HepG2 (cell line): ENCODE measurements around the gene PHACTR1. TPM values are rescaled to one million over a fixed set of nuclear protein-coding genes. Genes with fewer than 3 reads are reported as not detected.

Source experiments
- ATAC-seq: fragments of 200-7000 bp; cut with Tn5 transposase; 3 replicates; pipeline ENCODE4 v1.9.1; 2020; ENCODE audit warnings: mild to moderate bottlenecking, moderate library complexity
- BruUV-seq: library from RNA; stranded (reverse); fragments of 400-500 nt; replicated peaks from 2 replicates; lab custom pipeline; 2021; lab: Mats Ljungman, UMichigan
- CTCF ChIA-PET: fragments of 300-600 bp; formaldehyde crosslinking; extraction: SDS; loops from one replicate; lab custom pipeline; 2021; ENCODE audit warnings: low total read pairs, inconsistent platforms, low intra/inter-chr PET ratio; lab: Yijun Ruan, JAX
- POLR2A ChIA-PET: fragments of 350-600 bp; sonication (Branson Sonifier 250); formaldehyde crosslinking; loops from one replicate; lab custom pipeline; 2020; ENCODE audit warnings: antibody characterized with exemption, inconsistent platforms; lab: Yijun Ruan, JAX
- DNase-seq: peaks from one replicate; pipeline ENCODE4 v3.0.0-alpha.2; 2015; ENCODE audit warnings: low spot score
- FAIRE-seq: peaks from 3 replicates; lab custom pipeline; 2011; peaks lifted over from hg19 to GRCh38; lab: Jason Lieb, UNC
- H2AFZ ChIP-seq: one replicate; pipeline ENCODE4 v1.6.1; 2011; ENCODE audit warnings: low read length, inconsistent platforms
- H3K27ac ChIP-seq: fragments of 300-600 bp; 3 replicates; pipeline ENCODE4 v1.8.0; 2011; ENCODE audit warnings: mixed run types, mild to moderate bottlenecking, mixed read lengths, low read length, inconsistent platforms; ENCODE audit not compliant: insufficient read depth; ENCODE audit errors: extremely low read length
- H3K27me3 ChIP-seq, 2 experiments: fragments of 200-600 bp in 1 of 2; 2 replicates in 1 of 2; 3 replicates in 1 of 2; pipeline versions ENCODE4 v1.6.0 to v1.8.0; 2011; ENCODE audit warnings: low read length in 2 of 2, mild to moderate bottlenecking in 2 of 2, moderate library complexity in 2 of 2, inconsistent platforms in 1 of 2; ENCODE audit not compliant: insufficient read depth in 2 of 2, control insufficient read depth in 1 of 2
- H3K36me3 ChIP-seq, 2 experiments: fragments of 200-600 bp in 1 of 2; replicated peaks in 1 of 2; 2 replicates in 1 of 2; 3 replicates in 1 of 2; pipeline versions ENCODE4 v1.5.1 to v1.8.0; 2011; ENCODE audit warnings: low read length in 2 of 2, inconsistent platforms in 1 of 2; ENCODE audit not compliant: insufficient read depth in 2 of 2, control insufficient read depth in 1 of 2
- H3K4me1 ChIP-seq: 2 replicates; pipeline ENCODE4 v1.5.1; 2012; ENCODE audit warnings: low read length, inconsistent platforms; ENCODE audit not compliant: insufficient read depth
- H3K4me2 ChIP-seq: 2 replicates; pipeline ENCODE4 v1.6.0; 2011; ENCODE audit warnings: low read depth, low read length, inconsistent platforms
- H3K4me3 ChIP-seq, 3 experiments: fragments of 200-600 bp in 1 of 3; sonication (generic), shearing (Covaris generic) in 1 of 3; replicated peaks in 1 of 3; 2 replicates each; pipeline ENCODE4 v1.5.1; 2011 to 2016; ENCODE audit warnings: low read length in 3 of 3, inconsistent platforms in 2 of 3, low read depth in 2 of 3, mild to moderate bottlenecking in 2 of 3, control low read depth in 1 of 3, mixed read lengths in 1 of 3; ENCODE audit not compliant: insufficient read depth in 1 of 3
- H3K79me2 ChIP-seq: one replicate; pipeline ENCODE4 v1.6.1; 2011; ENCODE audit warnings: low read length, inconsistent platforms; ENCODE audit not compliant: insufficient read depth
- H3K9ac ChIP-seq: 2 replicates; pipeline ENCODE4 v1.6.0; 2011; ENCODE audit warnings: mild to moderate bottlenecking, low read depth, low read length, inconsistent platforms; ENCODE audit not compliant: insufficient read depth
- H3K9me3 ChIP-seq: 2 replicates; pipeline ENCODE4 v1.5.1; 2012; ENCODE audit warnings: mild to moderate bottlenecking, low read length
- H4K20me1 ChIP-seq: 2 replicates; pipeline ENCODE4 v1.6.0; 2011; ENCODE audit warnings: inconsistent platforms, mild to moderate bottlenecking, low read length, moderate library complexity; ENCODE audit not compliant: insufficient read depth
- MBD4 ChIP-seq: IDR thresholded peaks from 2 replicates; pipeline ENCODE4 v1.6.1; 2012; ENCODE audit warnings: low read length, inconsistent platforms, borderline replicate concordance
- MIER2 ChIP-seq: IDR thresholded peaks from 2 replicates; pipeline ENCODE4 v1.6.1; 2016; ENCODE audit warnings: missing biosample characterization, missing genetic modification reagents
- TOPORS ChIP-seq: sonication (generic); formaldehyde crosslinking; IDR thresholded peaks from 2 replicates; pipeline ENCODE4 v1.8.0; 2023; ENCODE audit warnings: mild to moderate bottlenecking, missing genetic modification reagents
- ZNF563 ChIP-seq: sonication (generic); formaldehyde crosslinking; IDR thresholded peaks from 2 replicates; pipeline ENCODE4 v1.8.0; 2022; ENCODE audit warnings: mild to moderate bottlenecking, moderate library complexity, missing genetic modification reagents
- ZNF639 ChIP-seq: conservative IDR thresholded peaks from 2 replicates; pipeline ENCODE4 v1.6.1; 2018; ENCODE audit warnings: missing genetic modification reagents
- WGBS: methylation state at CpG from one replicate; pipeline ENCODE4 v1.1.6; 2017; ENCODE audit warnings: low lambda C conversion rate; 5-methylcytosine and 5-hydroxymethylcytosine counted together
- in situ Hi-C: cut with HindIII; loops from 2 replicates; pipeline ENCODE4 v1.10.0; 2017; ENCODE audit warnings: low pct_unique_long_range_greater_than_20kb; ENCODE audit not compliant: extremely low pct_ligation_motif_present
- intact Hi-C: fragments of 100-400 bp; cut with micrococcal nuclease; formaldehyde crosslinking; loops from one replicate; pipeline ENCODE4 v1.10.0; 2022; ENCODE audit not compliant: unreplicated experiment
- polyA plus RNA-seq, 8 experiments: library from polyadenylated mRNA; depleted of rRNA in 3 of 8; stranded (reverse) in 7 of 8; unstranded in 1 of 8; fragments of >200 nt; fragmentation: Illumina TruSeq in 4 of 8; extraction: Trizol in 4 of 8; gene quantifications; 2 replicates each; pipeline versions ENCODE4 v1.2.1 to v1.2.3, GENCODE V29; 2011 to 2016; ENCODE audit warnings: low read depth in 4 of 8, missing spikeins in 1 of 8, mixed read lengths in 1 of 8; ENCODE audit not compliant: insufficient read depth in 1 of 8
- total RNA-seq, 5 experiments: library from RNA; depleted of rRNA; stranded (reverse); fragments of >200 nt; fragmentation: Illumina TruSeq; extraction: Trizol; gene quantifications; 2 replicates each; pipeline ENCODE4 v1.2.3, GENCODE V29; 2016; ENCODE audit warnings: low read depth in 1 of 5
- TF ChIP-seq, protein P1 (sequence below): sonication (generic); formaldehyde crosslinking; IDR thresholded peaks from 2 replicates; pipeline ENCODE4 v1.4.0; 2020; ENCODE audit warnings: mild to moderate bottlenecking, missing genetic modification reagents
- TF ChIP-seq, protein P2 (sequence below): sonication (generic); formaldehyde crosslinking; IDR thresholded peaks from 2 replicates; pipeline ENCODE4 v1.8.0; 2022; ENCODE audit warnings: mild to moderate bottlenecking, missing genetic modification reagents, moderate library complexity

PHACTR1 gene
- total and polyA plus RNA-seq, 2 of the 13 experiments (the other 11 are each of a cell fraction or from before 2014, with no cell fraction given) = 0.09 TPM; not detected in 1

- peaks cover 0 to 10% of the 10 kb centered on the region in 2 experiments; a peak in 2 of 5 replicates for H3K27me3 ChIP-seq
- WGBS = 20% methylated on average over 5 of the region's 5 CpGs
- ChIA-PET CTCF (no interaction called here), POLR2A (no interaction called here)
- no peak overlapping the region for H3K4me3 ChIP-seq
- in situ Hi-C loops = loop anchor here (25.0 kb wide), 1 partner anchor 621 kb away; no protein-coding TSS in a partner anchor
- no peaks in the 10 kb centered on the region for H3K36me3 ChIP-seq
- FAIRE-seq (no peak), ATAC-seq (no peak), DNase-seq (no peak)
- H3K9ac ChIP-seq = no peak overlapping the region
- BruUV-seq = no TSS peak
- intact Hi-C loops = no loop called here
- H4K20me1 ChIP-seq = no peaks in the 10 kb centered on the region
- no peaks in the 10 kb centered on the region for H3K9me3 ChIP-seq
- H3K27ac ChIP-seq = no peak overlapping the region
- TF ChIP-seq, protein P1, sequence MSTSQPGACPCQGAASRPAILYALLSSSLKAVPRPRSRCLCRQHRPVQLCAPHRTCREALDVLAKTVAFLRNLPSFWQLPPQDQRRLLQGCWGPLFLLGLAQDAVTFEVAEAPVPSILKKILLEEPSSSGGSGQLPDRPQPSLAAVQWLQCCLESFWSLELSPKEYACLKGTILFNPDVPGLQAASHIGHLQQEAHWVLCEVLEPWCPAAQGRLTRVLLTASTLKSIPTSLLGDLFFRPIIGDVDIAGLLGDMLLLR (CRISPR knock-in tag) = no peak
- TF ChIP-seq, protein P2, sequence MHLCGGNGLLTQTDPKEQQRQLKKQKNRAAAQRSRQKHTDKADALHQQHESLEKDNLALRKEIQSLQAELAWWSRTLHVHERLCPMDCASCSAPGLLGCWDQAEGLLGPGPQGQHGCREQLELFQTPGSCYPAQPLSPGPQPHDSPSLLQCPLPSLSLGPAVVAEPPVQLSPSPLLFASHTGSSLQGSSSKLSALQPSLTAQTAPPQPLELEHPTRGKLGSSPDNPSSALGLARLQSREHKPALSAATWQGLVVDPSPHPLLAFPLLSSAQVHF (CRISPR knock-in tag) = no peak
- TF ChIP-seq TOPORS = no peak
- TF ChIP-seq ZNF563 = no peak
- TF ChIP-seq ZNF639 = no peak
- no peak for TF ChIP-seq MBD4
- no peak for TF ChIP-seq MIER2 (CRISPR knock-in tag)
- no peaks in the 10 kb centered on the region for H3K79me2 ChIP-seq
- no peaks in the 10 kb centered on the region for H3K4me1 ChIP-seq
- no peak overlapping the region for H3K4me2 ChIP-seq
- no peak overlapping the region for H2AFZ ChIP-seq
Measured at GRCh38 chr6:12916006-12916405, 199.4 kb downstream of the PHACTR1 start.
